CD4-positive, alpha-beta T cell (primary cell): Measurements from ENCODE around the gene GRK5. TPM values are rescaled to one million over a fixed set of nuclear protein-coding genes. Genes with fewer than 3 reads are reported as not detected.
A peak's percentile ranks its signal among the peaks of the same experiment; 100 is the strongest.
"Not testable (repeated sequence)": the region's sequence is repeated elsewhere in the genome, so short reads cannot be mapped to it uniquely, and the experiment has no call there.

Experiments used
- ATAC-seq: fragments of 200-7000 bp; cut with Tn5 transposase; one replicate; pipeline ENCODE4 v1.10.0; 2022; ENCODE audit warnings: mild to moderate bottlenecking; ENCODE audit not compliant: poor library complexity
- CTCF ChIA-PET: fragments of 350-600 bp; sonication (Branson Sonifier 250); formaldehyde crosslinking; loops from one replicate; lab custom pipeline; 2021; ENCODE audit warnings: antibody characterized with exemption, inconsistent platforms; lab: Charles Lee
- POLR2A ChIA-PET: fragments of 350-600 bp; sonication (Branson Sonifier 250); formaldehyde crosslinking; loops from one replicate; lab custom pipeline; 2021; ENCODE audit warnings: antibody characterized with exemption, inconsistent platforms; lab: Charles Lee
- DNase-seq, 14 experiments: peaks; one replicate each; pipeline ENCODE4 v3.0.0-alpha.2; 2013 to 2020; ENCODE audit warnings: mixed read lengths in 2 of 14
- H3K27ac ChIP-seq, 2 donors: one replicate each; pipeline versions ENCODE4 v1.5.1 to v1.7.0; 2013; ENCODE audit warnings: low read length in 2 of 2, low read depth in 1 of 2, mild to moderate bottlenecking in 1 of 2
- H3K27me3 ChIP-seq, 2 experiments: 1 replicate in 1 of 2; 2 replicates in 1 of 2; pipeline versions ENCODE4 v1.6.1 to v1.7.0; 2013; ENCODE audit warnings: low read length in 2 of 2, control low read depth in 1 of 2, mild to moderate bottlenecking in 1 of 2, moderate library complexity in 1 of 2; ENCODE audit not compliant: insufficient read depth in 2 of 2, control insufficient read depth in 1 of 2
- H3K36me3 ChIP-seq: one replicate; pipeline ENCODE4 v1.6.1; 2013; ENCODE audit warnings: low read length, control low read depth; ENCODE audit not compliant: insufficient read depth
- H3K4me1 ChIP-seq: one replicate; pipeline ENCODE4 v1.6.1; 2013; ENCODE audit warnings: low read length, control low read depth; ENCODE audit not compliant: insufficient read depth
- H3K4me3 ChIP-seq: one replicate; pipeline ENCODE4 v1.5.1; 2013; ENCODE audit warnings: mild to moderate bottlenecking, low read length, moderate library complexity
- H3K9me3 ChIP-seq, 2 experiments: 1 replicate in 1 of 2; 2 replicates in 1 of 2; pipeline versions ENCODE4 v1.6.1 to v1.7.0; 2013; ENCODE audit warnings: low read length in 2 of 2, mild to moderate bottlenecking in 2 of 2, control low read depth in 1 of 2, moderate library complexity in 1 of 2; ENCODE audit not compliant: control insufficient read depth in 1 of 2, insufficient read depth in 1 of 2
- H3K27ac Mint-ChIP-seq: one replicate; pipeline ENCODE4 v1.8.0; 2020; ENCODE audit warnings: mixed read lengths
- H3K27me3 Mint-ChIP-seq: one replicate; pipeline ENCODE4 v1.8.0; 2021; ENCODE audit warnings: mixed read lengths
- H3K36me3 Mint-ChIP-seq: one replicate; pipeline ENCODE4 v1.8.0; 2021; ENCODE audit warnings: low read depth, mixed read lengths
- H3K4me1 Mint-ChIP-seq: one replicate; pipeline ENCODE4 v1.8.0; 2021; ENCODE audit warnings: low read depth, mixed read lengths
- H3K4me3 Mint-ChIP-seq: one replicate; pipeline ENCODE4 v1.8.0; 2020; ENCODE audit warnings: mild to moderate bottlenecking, mixed read lengths
- H3K9me3 Mint-ChIP-seq: one replicate; pipeline ENCODE4 v1.8.0; 2020; ENCODE audit warnings: mixed read lengths
- CTCF ChIP-seq: fragments of 200-600 bp; IDR thresholded peaks from one replicate; pipeline ENCODE4 v1.8.0; 2022; ENCODE audit warnings: antibody characterized with exemption, mild to moderate bottlenecking
- intact Hi-C, 2 experiments: fragments of 100-400 bp; cut with DNase I in 1 of 2; cut with micrococcal nuclease in 1 of 2; formaldehyde crosslinking; loops; one replicate each; pipeline versions ENCODE4 v1.15.1 to v1.9.0; 2023 to 2025; cut with DNase I, micrococcal nuclease
- total RNA-seq, 174 experiments: library from RNA in 2 of 174; stranded (reverse) in 2 of 174; gene quantifications; one replicate each; pipeline ENCODE4 v1.2.3 and lab custom pipeline; 2021 to 2026

GRK5 gene
- total RNA-seq, 2 experiments from 2014 or later: 19.2 to 20.8 TPM

DNA sequence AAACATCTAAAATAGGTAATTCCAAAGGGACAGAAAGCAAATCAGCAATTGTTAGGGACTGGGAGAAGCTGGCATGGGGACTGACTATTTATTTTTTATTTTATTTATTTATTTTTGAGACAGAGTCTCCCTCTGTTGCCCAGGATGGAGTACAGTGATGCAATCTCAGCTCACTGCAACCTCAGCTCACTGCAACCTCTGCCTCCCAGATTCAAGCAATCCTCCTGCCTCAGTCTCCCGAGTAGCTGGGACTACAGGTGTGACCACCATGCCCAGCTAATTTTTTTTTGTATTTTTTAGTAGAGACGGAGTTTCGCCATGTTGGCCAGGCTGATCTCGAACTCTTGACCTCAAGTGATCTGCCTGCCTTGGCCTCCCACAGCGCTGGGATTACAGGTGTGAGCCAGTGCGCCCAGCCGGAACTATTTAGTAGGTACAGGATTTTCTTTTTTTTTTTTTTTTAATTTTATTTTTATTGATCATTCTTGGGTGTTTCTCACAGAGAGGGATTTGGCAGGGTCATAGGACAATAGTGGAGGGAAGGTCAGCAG, 26.4 kb upstream of the GRK5 start:
- H3K9me3 Mint-ChIP-seq, intact Hi-C loops, H3K4me3 Mint-ChIP-seq, H3K4me3 ChIP-seq, H3K27ac Mint-ChIP-seq, H3K27me3 Mint-ChIP-seq, H3K9me3 ChIP-seq, ATAC-seq, H3K27me3 ChIP-seq, H3K27ac ChIP-seq, DNase-seq: not testable (repeated sequence)
- peaks cover 22% of the 10 kb centered on the region for H3K36me3 Mint-ChIP-seq
- H3K4me1 Mint-ChIP-seq: peaks cover 28% of the 10 kb centered on the region
- ChIA-PET POLR2A (interaction anchor here (0.6 to 1.0 kb wide), 2 partner anchors 15 to 43 kb away, joined by 3 read pairs; partner anchors contain the start of gene SFXN4), CTCF (interaction anchor here (1.6 to 2.6 kb wide), 2 partner anchors 18 to 26 kb away, joined by 5 to 7 read pairs; partner anchors contain the start of gene GRK5)
- H3K36me3 ChIP-seq: peaks cover 11% of the 10 kb centered on the region
- peaks cover 36% of the 10 kb centered on the region for H3K4me1 ChIP-seq

DNA sequence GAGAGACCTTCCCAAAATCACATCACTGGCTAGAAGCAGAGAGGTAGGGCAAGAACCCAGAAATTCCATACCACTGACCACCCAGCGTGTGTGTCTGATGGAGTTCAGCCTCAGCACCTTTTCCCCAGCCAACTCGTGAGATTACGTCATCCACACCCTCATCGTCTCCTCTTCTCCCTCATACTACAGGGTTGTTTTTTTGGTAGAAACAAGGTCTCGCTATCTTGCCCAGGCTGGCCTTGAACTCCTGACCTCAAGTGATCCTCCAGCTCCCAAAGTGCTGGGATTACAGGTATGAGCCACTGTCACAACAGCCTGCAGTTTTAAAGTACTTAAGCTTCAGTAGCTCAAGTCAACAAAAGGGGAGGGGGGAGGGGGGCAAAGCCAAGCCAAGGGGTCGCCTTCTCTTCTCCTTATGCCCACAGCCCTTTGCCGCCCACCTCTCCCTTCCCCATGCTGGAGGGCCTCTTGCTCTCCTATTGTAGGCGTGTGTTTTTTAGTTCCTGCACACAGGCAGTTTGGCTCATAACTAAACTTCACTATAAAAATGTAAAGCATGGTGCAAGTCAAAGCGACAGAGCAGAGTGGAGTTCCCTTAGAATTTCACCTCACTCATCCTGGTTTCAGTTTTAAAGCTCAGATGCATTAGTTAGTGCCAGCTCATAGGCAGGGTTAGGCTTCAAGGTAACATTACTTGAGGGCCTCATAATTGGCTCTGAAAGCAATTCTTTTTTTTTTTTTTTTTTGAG, 23.5 kb upstream of the GRK5 start:
- H3K36me3 ChIP-seq: no peaks in the 10 kb centered on the region
- Mint-ChIP-seq H3K9me3 (no peaks in the 10 kb centered on the region), H3K36me3 (no peaks in the 10 kb centered on the region), H3K27ac (no peak overlapping the region), H3K4me1 (peaks cover 6% of the 10 kb centered on the region), H3K4me3 (peak overlapping the region; percentile 16), H3K27me3 (no peaks in the 10 kb centered on the region)
- CTCF ChIA-PET: no interaction called here
- POLR2A ChIA-PET: interaction anchor here (0.6 kb wide), 1 partner anchor 180 kb away, joined by 3 read pairs; no protein-coding TSS in a partner anchor
- no peak for TF ChIP-seq CTCF
- H3K4me3 ChIP-seq: no peak overlapping the region
- no peak overlapping the region for H3K27ac ChIP-seq
- H3K4me1 ChIP-seq: peaks cover 14% of the 10 kb centered on the region
- H3K9me3 ChIP-seq: no peaks in the 10 kb centered on the region
- DNase-seq (no peak), ATAC-seq (no peak)
- no peaks in the 10 kb centered on the region for H3K27me3 ChIP-seq
- intact Hi-C loops: no loop called here

DNA sequence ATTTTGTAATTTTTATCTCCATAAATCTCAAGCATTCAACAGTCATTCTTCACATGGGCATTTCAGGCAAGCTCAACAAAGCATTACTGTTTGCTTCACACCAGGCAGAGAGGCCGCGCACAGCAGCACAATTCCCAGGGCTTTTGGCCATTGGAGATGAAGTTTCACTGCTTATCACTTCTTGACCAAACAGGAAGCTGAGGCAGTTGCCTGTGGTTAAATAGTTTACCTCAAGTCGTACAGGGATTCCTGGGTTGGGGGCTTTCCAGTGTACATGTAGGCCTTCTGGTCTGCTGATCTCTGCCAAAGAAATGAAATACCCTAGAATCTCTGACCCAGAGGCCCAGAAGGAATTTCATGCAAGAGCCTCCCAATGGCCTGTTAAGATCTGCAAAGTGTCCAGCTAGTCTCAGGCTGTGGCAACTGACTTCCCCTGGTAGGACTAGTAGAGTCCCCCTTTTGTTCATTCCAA, 17.5 kb upstream of the GRK5 start:
- TF ChIP-seq CTCF: no peak
- Histone ChIP-seq H3K4me1 (peaks cover 8% of the 10 kb centered on the region), H3K4me3 (no peak overlapping the region), H3K9me3 (no peaks in the 10 kb centered on the region), H3K27me3 (no peaks in the 10 kb centered on the region), H3K36me3 (no peaks in the 10 kb centered on the region), H3K27ac (no peak overlapping the region)
- ChIA-PET POLR2A (interaction anchor here (1.0 to 2.0 kb wide), 4 partner anchors 9 to 25 kb away, joined by 3 to 11 read pairs (median 3); partner anchors contain the start of genes GRK5 and SFXN4), CTCF (interaction anchor here (1.2 to 1.8 kb wide), 4 partner anchors 8 to 255 kb away, joined by 3 to 8 read pairs (median 6); no protein-coding TSS in a partner anchor)
- Mint-ChIP-seq H3K36me3 (no peaks in the 10 kb centered on the region), H3K4me1 (peaks cover 11% of the 10 kb centered on the region), H3K27ac (no peak overlapping the region), H3K4me3 (no peak overlapping the region), H3K9me3 (no peaks in the 10 kb centered on the region), H3K27me3 (no peaks in the 10 kb centered on the region)
- intact Hi-C loops: no loop called here
- no peak for ATAC-seq
- DNase-seq: peak in 3 of 14 experiments; percentile 20 to 55 (median 33)
